OCI-LY7 (cell line): ENCODE results near the gene PASD1. TPM values are rescaled to one million over a fixed set of nuclear protein-coding genes. Genes with fewer than 3 reads are reported as not detected.
"Not testable (repeated sequence)": the region's sequence is repeated elsewhere in the genome, so short reads cannot be mapped to it uniquely, and the experiment has no call there.

Experiments
- BruUV-seq: library from RNA; stranded (reverse); fragments of 400-500 nt; replicated peaks from 2 replicates; lab custom pipeline; 2021; lab: Mats Ljungman, UMichigan
- CTCF ChIA-PET: fragments of 300-600 bp; sonication (Branson Sonifier 250); formaldehyde crosslinking; loops from one replicate; lab custom pipeline; 2022; ENCODE audit warnings: antibody characterized with exemption; ENCODE audit not compliant: unreplicated experiment; lab: Charles Lee
- POLR2A ChIA-PET: fragments of 300-600 bp; sonication (Branson Sonifier 250); formaldehyde crosslinking; loops from one replicate; lab custom pipeline; 2022; ENCODE audit warnings: antibody characterized with exemption; lab: Charles Lee
- DNase-seq: peaks from one replicate; pipeline ENCODE4 v3.0.0-alpha.2; 2015; ENCODE audit warnings: low spot score
- H2AFZ ChIP-seq: fragments of 200-600 bp; sonication (generic), shearing (Covaris generic); 2 replicates; pipeline ENCODE4 v1.6.1; 2014; ENCODE audit warnings: mild to moderate bottlenecking, antibody characterized with exemption, low read length, moderate library complexity
- H3K27ac ChIP-seq: fragments of 200-600 bp; sonication (generic); 2 replicates; pipeline ENCODE4 v1.5.1; 2014; ENCODE audit warnings: mixed run types, low read depth, mild to moderate bottlenecking, moderate library complexity, low read length, inconsistent platforms; ENCODE audit not compliant: poor library complexity, severe bottlenecking
- H3K36me3 ChIP-seq: fragments of 200-600 bp; sonication (generic); 2 replicates; pipeline ENCODE4 v1.6.1; 2014; ENCODE audit warnings: mild to moderate bottlenecking, antibody characterized with exemption, low read length, moderate library complexity, mixed read lengths; ENCODE audit not compliant: insufficient read depth
- H3K4me1 ChIP-seq: fragments of 200-600 bp; sonication (generic); 2 replicates; pipeline ENCODE4 v1.5.1; 2014; ENCODE audit warnings: mild to moderate bottlenecking, low read length; ENCODE audit not compliant: insufficient read depth, poor library complexity, severe bottlenecking
- H3K4me2 ChIP-seq: fragments of 200-600 bp; sonication (generic); 2 replicates; pipeline ENCODE4 v1.6.1; 2014; ENCODE audit warnings: mild to moderate bottlenecking, low read length
- H3K4me3 ChIP-seq: fragments of 200-600 bp; sonication (generic); 2 replicates; pipeline ENCODE4 v1.5.1; 2014; ENCODE audit warnings: mild to moderate bottlenecking, low read depth, low read length; ENCODE audit not compliant: poor library complexity, severe bottlenecking
- H3K79me2 ChIP-seq: fragments of 200-600 bp; sonication (generic); 2 replicates; pipeline ENCODE4 v1.6.1; 2016; ENCODE audit warnings: low read depth, mild to moderate bottlenecking, low read length, moderate library complexity, mixed read lengths; ENCODE audit not compliant: insufficient read depth
- H3K9me2 ChIP-seq: fragments of 200-600 bp; sonication (generic); 2 replicates; pipeline ENCODE4 v1.6.1; 2016; ENCODE audit warnings: mild to moderate bottlenecking, low read length, mixed read lengths; ENCODE audit not compliant: insufficient read depth
- H3K9me3 ChIP-seq: fragments of 200-600 bp; sonication (generic); 2 replicates; pipeline ENCODE4 v1.6.1; 2014; ENCODE audit warnings: mild to moderate bottlenecking, mixed run types, low read length, mixed read lengths
- H4K20me1 ChIP-seq: fragments of 200-600 bp; sonication (generic); 2 replicates; pipeline ENCODE4 v1.6.1; 2014; ENCODE audit warnings: mild to moderate bottlenecking, antibody characterized with exemption, low read length, moderate library complexity, mixed read lengths; ENCODE audit not compliant: insufficient read depth
- CTCF ChIP-seq: fragments of 200-600 bp; sonication (generic); conservative IDR thresholded peaks from 2 replicates; pipeline ENCODE4 v1.5.1; 2014; ENCODE audit warnings: mild to moderate bottlenecking, antibody characterized with exemption, low read length, moderate library complexity, mixed read lengths
- EZH2phosphoT487 ChIP-seq: fragments of 200-600 bp; sonication (generic); IDR thresholded peaks from 2 replicates; pipeline ENCODE4 v1.6.1; 2018; ENCODE audit warnings: low read depth, borderline replicate concordance, mild to moderate bottlenecking, mixed run types, antibody characterized with exemption, low read length, moderate library complexity, mixed read lengths
- intact Hi-C: fragments of 100-400 bp; cut with micrococcal nuclease; formaldehyde crosslinking; loops from one replicate; pipeline ENCODE4 v1.10.0; 2022; ENCODE audit not compliant: unreplicated experiment
- total RNA-seq, 2 experiments: library from RNA; depleted of rRNA in 1 of 2; stranded (reverse); fragments of >200 nt in 1 of 2; shearing (Covaris generic) in 1 of 2; gene quantifications; 2 replicates each; pipeline ENCODE4 v1.2.3, GENCODE V29; 2014 to 2022

PASD1 gene
- total RNA-seq, 2 experiments from 2014 or later: not detected

DNA sequence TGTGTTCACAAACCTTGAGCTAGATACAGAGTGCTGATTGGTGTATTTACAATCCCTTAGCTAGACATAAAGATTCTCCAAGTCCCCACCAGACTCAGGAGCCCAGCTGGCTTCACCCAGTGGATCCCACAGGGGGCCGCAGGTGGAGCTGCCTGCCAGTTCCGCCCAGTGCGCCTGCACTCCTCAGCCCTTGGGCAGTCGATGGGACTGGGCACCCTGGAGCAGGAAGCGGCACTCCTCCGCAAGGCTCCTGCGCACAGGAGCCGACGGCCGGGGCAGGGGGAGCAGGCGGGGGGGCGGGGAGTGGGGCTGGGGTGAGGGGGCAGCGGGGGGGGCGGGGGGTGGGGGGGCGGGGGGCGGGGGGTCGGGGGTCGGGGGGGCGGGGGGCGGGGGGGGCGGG, 990 bp upstream of the PASD1 start:
- POLR2A ChIA-PET, H3K4me1 ChIP-seq, H3K27ac ChIP-seq, H3K36me3 ChIP-seq, H2AFZ ChIP-seq, H3K79me2 ChIP-seq, intact Hi-C loops, H3K4me2 ChIP-seq, DNase-seq, H3K9me3 ChIP-seq, BruUV-seq, H3K4me3 ChIP-seq, H3K9me2 ChIP-seq, CTCF ChIA-PET, H4K20me1 ChIP-seq: not testable (repeated sequence)

DNA sequence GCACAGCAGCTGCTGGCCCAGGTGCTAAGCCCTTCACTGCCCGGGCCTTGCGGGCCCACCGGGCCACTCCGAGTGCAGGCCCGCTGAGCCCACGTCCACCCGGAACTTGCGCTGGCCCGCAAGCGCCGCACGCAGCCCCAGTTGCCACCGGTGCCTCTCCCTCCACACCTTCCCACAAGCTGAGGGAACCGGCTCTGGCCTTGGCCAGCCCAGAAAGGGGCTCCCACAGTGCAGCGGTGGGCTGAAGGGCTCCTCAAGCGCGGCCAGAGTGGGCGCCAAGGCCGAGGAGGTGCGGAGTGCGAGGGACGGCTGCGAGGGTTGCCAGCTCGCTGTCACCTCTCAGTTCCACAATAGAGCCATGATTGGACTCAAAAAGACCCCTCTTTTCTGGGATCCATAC, 472 bp upstream of the PASD1 start:
- H3K79me2 ChIP-seq: not testable (repeated sequence)

DNA sequence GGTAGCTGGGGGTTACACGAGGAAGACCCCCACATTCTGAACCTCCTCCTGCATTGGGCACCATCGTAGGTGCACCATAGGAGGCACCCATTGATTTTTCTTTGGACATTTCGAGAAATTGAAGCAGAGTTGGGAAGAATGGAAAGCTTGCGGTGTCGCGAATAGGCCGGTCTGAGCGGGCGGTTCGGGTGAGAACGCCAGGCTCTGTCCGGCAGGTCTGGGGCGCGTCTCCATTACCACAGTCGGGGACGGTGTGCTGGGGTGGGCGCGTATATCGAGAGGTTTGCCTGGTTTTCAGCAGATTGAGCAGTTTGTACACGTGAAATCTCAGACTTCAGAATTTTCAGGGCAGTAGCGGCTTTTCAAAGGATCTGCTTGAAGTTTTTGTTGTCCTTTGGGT, 560 bp downstream of the PASD1 start:
- no peaks in the 10 kb centered on the region for H3K4me1 ChIP-seq
- no peaks in the 10 kb centered on the region for H3K9me2 ChIP-seq
- ChIA-PET CTCF (no interaction called here), POLR2A (no interaction called here)
- H3K27ac ChIP-seq: no peak overlapping the region
- TF ChIP-seq EZH2phosphoT487 (no peak), CTCF (no peak)
- no peak for DNase-seq
- no peaks in the 10 kb centered on the region for H3K36me3 ChIP-seq
- no peak overlapping the region for H2AFZ ChIP-seq
- H3K79me2 ChIP-seq: no peaks in the 10 kb centered on the region
- no peak overlapping the region for H3K4me3 ChIP-seq
- no peaks in the 10 kb centered on the region for H3K9me3 ChIP-seq
- intact Hi-C loops: no loop called here
- BruUV-seq: no TSS peak
- no peak overlapping the region for H3K4me2 ChIP-seq
- no peaks in the 10 kb centered on the region for H4K20me1 ChIP-seq

More for the DNA sequence above, 472 bp upstream of the PASD1 start:
- H3K4me1 ChIP-seq, H2AFZ ChIP-seq, DNase-seq, H3K4me2 ChIP-seq, H3K4me3 ChIP-seq, H3K27ac ChIP-seq, intact Hi-C loops, H3K36me3 ChIP-seq, BruUV-seq, H4K20me1 ChIP-seq, H3K9me3 ChIP-seq, POLR2A ChIA-PET, H3K9me2 ChIP-seq, CTCF ChIA-PET: not testable (repeated sequence)

GRCh38 chrX:151566872-151567271, 3.4 kb downstream of the PASD1 start:
- POLR2A ChIA-PET, intact Hi-C loops, BruUV-seq, CTCF ChIA-PET, H3K4me3 ChIP-seq, H3K4me1 ChIP-seq, H3K27ac ChIP-seq, H3K9me3 ChIP-seq, H4K20me1 ChIP-seq, H3K9me2 ChIP-seq, H3K36me3 ChIP-seq, H2AFZ ChIP-seq, H3K4me2 ChIP-seq, H3K79me2 ChIP-seq, DNase-seq: not testable (repeated sequence)
